ENCODE measurements around the gene FBXL7.

- TF ChIP-seq POLR2A (IDR thresholded peaks at IDR 0.05; ENCODE audit: control extremely low read depth in 1 of 2, low read depth in 2 of 2, low read length in 2 of 2): no peak
- TF ChIP-seq CTCF (IDR thresholded peaks at IDR 0.05; ENCODE audit: control extremely low read depth in 1 of 3, insufficient read depth in 1 of 3, low read depth in 1 of 3, low read length in 3 of 3): no peak
- TF ChIP-seq ATF3 (IDR thresholded peaks at IDR 0.05; ENCODE audit: insufficient read depth, low read depth, low read length): no peak
- no peak for TF ChIP-seq SIN3A (conservative IDR thresholded peaks at IDR 0.05 in 1 of 2, IDR thresholded peaks at IDR 0.05 in 1 of 2; ENCODE audit: low read depth in 1 of 2, low read length in 2 of 2)
Observed at GRCh38 chr5:15715535-15715934, 215.6 kb downstream of the FBXL7 start.

Data from H1 (cell line).